Activated CD8-positive, alpha-beta memory T cell treated with anti-CD3 and anti-CD28 coated beads, Interleukin-2, amount 50 U/mL, for 4 hours (primary cell): Measurements from ENCODE around the gene NF1.
"Not testable (repeated sequence)": the region's sequence is repeated elsewhere in the genome, so short reads cannot be mapped to it uniquely, and the experiment has no call there.

Experiments
- DNase-seq: peaks from one replicate; pipeline ENCODE4 v3.0.0-alpha.2; 2020

Gene NF1, protein sequence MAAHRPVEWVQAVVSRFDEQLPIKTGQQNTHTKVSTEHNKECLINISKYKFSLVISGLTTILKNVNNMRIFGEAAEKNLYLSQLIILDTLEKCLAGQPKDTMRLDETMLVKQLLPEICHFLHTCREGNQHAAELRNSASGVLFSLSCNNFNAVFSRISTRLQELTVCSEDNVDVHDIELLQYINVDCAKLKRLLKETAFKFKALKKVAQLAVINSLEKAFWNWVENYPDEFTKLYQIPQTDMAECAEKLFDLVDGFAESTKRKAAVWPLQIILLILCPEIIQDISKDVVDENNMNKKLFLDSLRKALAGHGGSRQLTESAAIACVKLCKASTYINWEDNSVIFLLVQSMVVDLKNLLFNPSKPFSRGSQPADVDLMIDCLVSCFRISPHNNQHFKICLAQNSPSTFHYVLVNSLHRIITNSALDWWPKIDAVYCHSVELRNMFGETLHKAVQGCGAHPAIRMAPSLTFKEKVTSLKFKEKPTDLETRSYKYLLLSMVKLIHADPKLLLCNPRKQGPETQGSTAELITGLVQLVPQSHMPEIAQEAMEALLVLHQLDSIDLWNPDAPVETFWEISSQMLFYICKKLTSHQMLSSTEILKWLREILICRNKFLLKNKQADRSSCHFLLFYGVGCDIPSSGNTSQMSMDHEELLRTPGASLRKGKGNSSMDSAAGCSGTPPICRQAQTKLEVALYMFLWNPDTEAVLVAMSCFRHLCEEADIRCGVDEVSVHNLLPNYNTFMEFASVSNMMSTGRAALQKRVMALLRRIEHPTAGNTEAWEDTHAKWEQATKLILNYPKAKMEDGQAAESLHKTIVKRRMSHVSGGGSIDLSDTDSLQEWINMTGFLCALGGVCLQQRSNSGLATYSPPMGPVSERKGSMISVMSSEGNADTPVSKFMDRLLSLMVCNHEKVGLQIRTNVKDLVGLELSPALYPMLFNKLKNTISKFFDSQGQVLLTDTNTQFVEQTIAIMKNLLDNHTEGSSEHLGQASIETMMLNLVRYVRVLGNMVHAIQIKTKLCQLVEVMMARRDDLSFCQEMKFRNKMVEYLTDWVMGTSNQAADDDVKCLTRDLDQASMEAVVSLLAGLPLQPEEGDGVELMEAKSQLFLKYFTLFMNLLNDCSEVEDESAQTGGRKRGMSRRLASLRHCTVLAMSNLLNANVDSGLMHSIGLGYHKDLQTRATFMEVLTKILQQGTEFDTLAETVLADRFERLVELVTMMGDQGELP (N-terminal part only)

DNA sequence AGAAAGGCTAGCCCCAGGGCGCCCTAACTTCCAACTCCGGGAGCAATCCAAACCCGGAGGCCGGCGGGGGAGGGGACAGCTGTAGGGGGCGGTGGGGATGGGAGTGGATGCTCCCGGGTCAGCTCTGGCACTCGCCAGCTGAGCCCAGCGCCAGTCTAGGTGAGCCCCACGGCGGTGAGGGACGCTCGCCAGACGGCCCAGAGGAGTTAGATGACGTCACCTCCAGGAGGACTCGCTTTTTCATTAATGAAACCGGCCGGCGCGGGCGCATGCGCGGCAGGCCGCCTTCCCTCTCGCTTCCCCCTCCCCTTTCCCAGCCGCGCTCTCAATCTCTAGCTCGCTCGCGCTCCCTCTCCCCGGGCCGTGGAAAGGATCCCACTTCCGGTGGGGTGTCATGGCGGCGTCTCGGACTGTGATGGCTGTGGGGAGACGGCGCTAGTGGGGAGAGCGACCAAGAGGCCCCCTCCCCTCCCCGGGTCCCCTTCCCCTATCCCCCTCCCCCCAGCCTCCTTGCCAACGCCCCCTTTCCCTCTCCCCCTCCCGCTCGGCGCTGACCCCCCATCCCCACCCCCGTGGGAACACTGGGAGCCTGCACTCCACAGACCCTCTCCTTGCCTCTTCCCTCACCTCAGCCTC is at the start of gene NF1:
NF1 (plus strand) TSS at position 378 of the 636 bp plus-strand sequence. CDS start 333 bp downstream, outside the sequence.
- DNase-seq = peak; percentile 82

DNA sequence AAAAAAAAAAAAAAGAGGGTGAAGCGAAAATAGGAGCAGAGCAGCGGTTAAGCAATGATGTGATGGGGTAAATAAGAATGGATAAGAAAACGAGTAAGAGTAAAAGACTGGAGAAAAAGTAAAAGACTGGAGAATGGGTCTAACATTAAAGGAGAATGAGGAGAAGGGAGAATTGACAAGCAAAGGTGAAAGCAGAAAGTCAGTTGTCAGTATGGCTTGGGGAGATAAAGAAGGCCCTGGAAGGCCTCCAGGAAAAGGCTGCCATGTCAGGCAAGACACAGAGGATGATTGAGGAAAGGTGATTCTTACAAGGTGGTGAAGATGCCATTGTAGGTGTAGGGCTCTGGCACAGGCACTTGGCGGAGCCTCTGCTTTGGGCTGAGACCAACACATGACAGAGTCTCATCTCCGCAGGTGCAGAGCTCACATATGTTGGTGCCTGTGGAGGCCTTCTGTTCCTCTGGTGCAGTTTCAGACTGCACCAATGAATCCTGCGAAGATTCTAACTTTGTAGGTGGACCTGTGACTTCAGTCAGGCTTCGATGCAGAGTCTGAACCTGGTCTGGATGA is 47.8 kb upstream of the NF1 start:
- not testable (repeated sequence) for DNase-seq

DNA sequence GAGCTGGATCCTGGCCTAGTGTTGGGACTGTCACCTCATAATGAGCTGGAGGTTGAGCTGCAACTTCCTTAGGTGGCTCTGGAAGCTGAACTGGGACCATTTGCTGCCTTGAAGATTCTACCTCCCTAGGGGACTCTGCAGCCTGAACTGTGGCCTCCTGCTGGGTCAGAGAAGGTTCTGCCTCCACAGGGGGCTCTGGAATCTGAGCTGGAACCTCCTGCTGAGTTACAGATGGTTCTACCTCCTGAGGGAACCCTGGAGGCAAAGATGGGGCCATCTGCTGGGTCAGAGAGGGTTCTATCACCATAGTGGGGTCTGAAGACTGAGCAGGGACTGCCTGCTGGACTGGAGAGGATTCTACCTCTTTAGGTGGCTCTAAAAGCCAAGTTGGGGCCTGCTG is 46.6 kb upstream of the NF1 start:
- no peak for DNase-seq

DNA sequence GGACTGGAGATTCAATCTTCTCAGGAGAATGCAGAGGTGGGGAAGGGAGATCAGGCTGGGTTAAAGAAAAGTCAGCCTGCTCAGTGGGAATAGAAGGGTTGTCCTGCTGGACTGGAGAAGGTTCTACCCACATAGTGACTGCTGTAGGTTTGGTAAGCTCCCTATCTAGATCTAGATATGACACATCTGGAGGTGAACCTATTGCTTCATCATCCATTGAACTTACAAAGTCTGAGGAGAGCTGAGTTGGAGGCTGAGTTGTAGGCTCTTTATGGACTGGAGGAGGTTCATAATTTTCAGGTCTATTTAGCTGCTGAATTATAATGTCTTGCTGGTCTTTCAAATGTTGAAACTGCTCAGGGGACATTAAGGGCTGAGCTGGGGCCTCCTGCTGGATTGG is 46.0 kb upstream of the NF1 start:
- no peak for DNase-seq

DNA sequence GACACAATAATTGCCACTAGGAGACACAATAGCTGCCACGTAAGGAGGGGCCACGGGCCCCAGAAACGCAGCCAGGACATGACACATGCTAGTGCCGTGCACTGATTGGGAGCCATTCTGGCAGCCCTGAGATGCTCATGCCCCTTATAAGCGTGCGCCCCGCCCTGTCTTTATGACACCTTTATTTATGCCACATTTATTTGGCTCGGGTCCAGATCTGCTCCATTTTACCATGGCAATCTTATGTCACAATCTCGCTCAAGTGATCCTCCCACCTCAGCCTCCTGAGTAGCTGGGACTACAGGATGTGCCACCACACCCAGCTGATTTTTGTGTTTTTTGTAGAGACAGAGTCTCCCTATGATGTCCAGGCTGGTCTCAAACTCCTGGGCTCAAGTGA is 43.8 kb upstream of the NF1 start:
- no peak for DNase-seq

DNA sequence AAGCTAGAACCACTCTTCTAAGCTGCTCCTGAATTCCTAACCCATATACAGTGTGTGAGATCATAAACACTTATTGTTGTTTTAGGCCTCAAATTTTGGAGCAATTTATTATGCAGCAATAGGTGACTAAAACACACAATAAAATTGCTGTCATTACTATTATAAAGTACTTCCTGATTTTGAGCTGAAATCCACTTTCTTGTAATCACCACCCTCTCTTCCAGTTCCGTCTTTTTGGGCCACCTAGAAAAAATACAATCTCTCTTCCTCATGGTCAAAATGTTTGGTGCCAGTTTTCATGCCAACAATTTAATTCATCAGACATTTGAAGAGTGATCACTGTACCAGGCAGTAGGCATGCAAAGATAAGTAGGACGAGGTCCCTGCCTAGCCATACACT is 43.3 kb upstream of the NF1 start:
- no peak for DNase-seq

DNA sequence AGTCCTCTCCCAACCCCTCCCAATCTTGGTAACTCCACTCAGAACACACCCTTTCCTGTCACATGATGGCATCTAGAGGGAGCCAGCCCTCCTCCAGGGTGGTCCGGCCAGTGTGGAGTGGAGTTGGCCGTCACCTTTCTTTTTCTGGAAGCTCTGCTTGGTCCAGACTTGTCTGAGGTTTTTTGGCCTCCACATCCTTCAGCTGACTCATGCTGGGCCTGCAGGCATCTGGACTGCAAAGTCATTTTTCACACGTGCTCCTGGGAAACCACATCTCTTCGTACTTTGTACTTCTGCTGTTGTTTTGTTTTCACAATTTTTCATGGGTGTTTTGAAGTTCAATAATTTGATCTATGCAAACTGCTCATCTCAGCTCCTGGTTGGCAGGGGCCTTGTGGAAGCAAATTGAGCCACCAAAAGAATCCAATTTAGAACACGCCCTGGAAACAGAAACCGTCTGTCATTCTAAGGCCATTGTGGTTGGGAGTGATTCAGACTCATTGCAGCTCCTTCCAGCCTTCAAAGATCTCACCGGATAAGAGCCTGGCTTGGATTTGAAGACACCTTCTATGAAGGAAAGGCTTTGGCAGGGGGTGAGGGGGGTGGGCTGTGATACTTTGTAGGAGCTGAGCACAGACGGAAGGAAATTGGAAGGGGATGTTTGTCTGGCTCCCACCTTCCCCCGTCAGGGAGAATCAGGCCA is 42.4 kb upstream of the NF1 start:
- DNase-seq = no peak

DNA sequence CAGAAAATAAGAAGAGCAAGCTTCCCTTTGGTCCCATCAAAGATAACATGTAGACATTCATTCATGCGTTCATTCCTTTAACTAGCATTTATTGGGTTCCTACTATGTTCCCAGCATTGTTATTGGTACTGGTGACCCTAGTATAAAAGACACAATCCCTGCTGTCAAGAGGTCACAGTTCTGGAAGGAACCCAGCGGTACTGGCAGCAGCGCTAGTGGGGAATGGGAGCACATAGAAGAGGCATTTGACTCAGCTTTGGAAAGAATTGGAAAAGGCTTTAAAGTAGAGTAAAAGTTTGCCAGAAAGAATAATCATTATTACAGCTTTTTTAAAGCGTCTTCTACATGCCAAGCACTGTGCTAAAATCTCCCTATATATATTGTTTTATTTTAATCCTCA is 41.7 kb upstream of the NF1 start:
- DNase-seq = no peak

DNA sequence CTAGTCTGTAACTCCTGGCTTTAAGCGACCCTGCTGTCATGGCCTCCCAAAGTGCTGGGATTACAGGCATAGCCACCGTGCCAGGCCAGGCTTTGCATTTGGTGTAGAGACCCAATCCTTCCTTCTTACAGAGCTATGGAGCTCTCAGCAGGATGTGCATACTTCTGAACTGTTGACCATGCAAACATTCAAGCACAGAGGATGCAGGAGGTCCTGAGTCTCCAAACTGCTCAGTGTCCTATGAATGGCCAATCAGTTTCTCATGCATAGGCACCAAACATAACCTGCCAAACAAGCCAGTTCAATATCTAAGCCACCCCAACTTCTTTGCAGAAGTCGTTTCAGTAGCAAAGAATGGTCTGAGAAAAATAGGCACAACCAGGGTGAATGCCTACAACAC is 40.0 kb upstream of the NF1 start:
- DNase-seq = no peak

DNA sequence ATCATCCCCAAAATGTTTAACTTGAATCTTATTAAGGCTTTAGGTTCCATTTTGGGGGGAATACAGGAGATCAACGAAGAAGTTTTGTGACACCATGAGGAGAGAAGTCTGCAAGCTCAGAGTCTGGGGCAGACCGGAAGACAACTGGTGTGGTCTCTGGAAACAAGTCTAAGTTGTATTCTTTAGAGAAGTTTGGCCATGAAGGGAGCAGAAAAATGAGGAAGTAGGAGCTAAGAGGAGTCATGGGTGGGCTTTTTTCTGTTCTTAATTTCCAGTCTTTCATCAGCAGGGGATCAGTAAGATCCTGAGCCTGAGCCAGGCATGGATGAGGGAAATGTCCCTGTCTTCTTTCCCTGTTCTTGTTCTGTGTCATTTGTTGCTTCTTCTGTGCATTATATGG is 35.8 kb upstream of the NF1 start:
- DNase-seq = no peak

DNA sequence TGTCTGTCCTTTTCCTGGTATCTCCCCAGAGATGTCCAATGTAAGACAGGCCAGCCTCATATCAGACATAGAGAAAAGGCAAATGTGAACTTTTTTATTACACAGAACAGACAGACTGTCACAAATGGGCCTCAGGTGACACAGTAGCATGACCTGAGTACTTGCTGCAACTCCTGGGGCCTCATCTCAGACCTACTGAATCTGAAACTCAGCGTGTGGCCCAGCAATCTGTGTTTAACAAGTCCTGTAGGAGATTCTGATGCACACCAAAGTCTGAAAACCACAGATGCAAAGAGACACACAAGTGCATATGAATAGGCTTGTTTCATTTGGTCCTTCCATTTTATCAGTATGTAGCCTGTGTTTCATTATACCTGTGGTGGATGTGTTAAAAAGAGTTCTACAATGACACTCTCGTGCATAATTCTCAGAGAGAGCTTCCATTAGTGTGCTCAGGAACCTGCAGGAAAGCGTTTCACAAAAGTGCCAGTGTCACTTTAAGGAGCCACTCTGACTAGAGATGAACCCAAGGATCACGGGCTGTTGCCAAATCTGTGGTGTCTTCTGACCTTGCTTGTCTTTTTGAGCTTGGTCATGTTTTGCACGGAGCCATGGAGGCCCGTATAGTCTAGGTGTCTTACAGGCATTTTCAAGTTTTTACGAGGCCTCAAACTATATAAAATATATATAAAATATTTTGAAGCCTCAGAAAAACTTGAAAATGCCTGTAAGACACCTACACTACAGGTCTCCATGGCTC is 33.8 kb upstream of the NF1 start:
- DNase-seq = no peak

DNA sequence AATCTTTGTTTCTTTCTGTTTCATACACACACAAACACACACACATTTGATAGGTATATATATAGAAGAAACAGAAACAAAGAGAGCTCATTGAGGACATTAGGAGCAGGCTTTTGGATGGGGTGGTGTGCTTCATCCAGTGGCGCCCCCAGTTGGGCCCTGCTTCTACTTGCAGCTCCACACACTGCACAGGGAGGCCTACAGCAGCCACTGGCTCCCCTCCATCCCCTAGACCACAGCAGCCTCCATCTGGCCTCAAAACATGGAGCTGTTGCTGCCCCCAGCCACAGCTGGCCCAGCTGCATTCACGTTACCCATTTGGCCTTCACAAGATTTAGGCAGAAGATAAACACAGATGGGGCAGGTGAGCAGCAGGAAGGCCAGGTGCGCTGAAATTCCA is 33.1 kb upstream of the NF1 start:
- no peak for DNase-seq

DNA sequence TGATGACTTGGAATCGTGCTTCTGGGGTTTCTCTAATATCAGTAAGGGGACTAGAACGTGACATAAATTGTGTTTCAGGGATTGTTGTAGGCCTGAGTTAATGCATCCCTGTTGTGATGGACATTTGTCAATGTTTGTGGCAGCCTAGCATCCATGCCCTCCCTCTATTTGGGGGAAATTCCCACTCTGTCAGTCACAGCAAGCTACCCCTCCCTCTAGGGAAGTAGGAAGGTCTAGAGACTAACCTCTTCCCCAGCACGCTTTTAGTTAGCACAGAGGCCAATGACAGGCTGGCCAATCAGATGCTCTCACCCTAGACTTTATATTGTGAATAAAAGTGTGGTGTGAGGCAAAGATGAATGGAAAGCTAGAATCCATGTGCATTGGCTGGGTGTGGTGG is 32.4 kb upstream of the NF1 start:
- no peak for DNase-seq

DNA sequence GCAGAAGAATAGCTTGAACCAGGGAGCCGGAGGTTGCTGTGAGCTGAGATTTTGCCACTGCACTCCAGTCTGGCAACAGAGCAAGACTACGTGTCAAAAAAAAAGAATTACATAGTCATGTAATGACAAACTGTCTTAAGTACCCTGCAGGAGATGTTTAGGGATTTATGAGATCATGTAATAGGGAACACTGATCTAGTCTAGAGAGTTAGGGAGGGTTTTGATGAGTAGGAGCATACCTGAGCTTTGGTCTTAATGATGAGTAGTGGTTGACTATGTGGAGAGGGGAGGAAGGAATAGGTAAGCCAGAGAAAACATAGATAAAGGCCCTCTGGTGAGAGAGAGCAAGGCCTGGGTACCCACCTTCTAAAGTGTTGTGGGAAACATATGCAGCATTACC is 30.1 kb upstream of the NF1 start:
- no peak for DNase-seq

DNA sequence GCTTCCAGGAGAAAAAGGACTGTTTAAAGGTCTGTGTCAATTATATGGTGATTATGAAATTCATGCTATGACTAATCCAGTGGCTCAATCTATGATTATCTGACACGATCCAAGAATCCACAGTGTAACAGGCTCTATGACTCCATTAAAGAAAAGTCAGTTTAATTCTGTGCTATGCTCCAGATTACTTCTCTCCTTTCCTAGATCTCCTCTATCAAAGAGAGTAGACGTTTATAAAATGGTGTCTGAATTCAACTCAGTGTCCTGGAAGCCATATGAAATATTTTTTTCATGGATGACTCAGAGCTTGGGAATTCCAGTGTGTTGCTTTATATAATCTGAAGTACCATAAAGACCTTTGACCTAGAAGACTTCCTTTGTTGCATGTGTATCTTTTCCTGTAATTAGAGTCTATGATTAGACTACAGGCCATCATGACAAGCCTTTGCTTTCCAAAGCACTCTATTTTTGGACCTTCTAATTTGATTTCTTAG is 27.0 kb upstream of the NF1 start:
- DNase-seq = no peak

DNA sequence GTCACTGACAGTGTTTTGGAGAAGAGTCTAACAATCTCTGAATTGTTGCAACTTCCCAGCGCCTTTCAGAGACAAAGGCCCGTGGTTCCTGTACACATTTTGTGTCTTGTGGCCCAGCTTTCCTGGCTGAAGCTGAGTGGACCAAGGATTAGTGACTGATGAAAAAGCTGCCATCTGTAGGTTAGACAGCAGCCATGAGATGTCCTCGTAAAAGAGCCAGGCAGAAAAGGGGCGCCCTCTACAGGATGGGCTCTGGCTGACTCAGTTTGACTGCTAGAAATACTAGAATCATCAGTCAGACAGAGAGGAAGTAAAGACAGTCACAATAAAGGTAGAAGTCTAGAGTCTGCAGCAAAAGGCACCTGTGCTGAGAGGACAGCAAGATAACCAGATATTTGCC is 26.5 kb upstream of the NF1 start:
- peak; percentile 46 for DNase-seq

DNA sequence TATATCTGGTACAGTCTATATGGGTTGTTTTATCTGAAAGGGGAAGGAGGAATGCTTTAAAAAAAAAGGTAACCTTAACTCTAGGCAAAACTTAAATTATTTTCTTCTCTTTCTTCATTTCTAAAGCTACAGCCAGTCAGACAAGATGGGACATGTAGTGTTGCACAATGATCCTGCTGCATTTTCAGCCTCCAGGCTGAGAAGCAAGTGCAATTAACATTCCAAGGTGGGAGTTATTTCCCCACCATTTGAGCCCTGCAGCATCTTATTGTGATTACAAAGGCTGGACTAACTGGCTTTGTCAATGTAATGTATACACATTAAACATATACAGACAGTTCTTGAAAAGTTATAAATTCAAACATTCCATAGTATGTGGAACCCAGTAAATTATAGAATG is 22.6 kb upstream of the NF1 start:
- DNase-seq = no peak

DNA sequence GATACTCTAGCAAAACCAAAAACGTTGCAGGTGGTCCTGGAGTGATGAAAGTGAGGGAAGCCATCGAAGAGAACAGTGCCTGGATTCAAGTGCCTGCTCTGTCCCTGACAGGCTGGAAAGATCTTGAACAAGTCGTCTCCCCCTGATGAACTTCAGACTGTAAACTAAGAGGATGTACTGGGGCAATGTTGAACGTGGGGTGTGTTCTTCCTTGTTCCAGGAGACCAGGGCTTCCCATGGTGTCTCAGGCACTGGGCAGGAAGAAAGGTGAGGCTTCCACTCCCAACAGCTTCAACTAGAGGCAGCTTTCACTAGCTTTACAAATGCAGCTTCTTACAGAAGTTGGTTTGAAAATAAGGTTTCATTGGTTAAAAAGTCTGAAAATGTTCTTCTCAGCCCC is 21.4 kb upstream of the NF1 start:
- DNase-seq = no peak

DNA sequence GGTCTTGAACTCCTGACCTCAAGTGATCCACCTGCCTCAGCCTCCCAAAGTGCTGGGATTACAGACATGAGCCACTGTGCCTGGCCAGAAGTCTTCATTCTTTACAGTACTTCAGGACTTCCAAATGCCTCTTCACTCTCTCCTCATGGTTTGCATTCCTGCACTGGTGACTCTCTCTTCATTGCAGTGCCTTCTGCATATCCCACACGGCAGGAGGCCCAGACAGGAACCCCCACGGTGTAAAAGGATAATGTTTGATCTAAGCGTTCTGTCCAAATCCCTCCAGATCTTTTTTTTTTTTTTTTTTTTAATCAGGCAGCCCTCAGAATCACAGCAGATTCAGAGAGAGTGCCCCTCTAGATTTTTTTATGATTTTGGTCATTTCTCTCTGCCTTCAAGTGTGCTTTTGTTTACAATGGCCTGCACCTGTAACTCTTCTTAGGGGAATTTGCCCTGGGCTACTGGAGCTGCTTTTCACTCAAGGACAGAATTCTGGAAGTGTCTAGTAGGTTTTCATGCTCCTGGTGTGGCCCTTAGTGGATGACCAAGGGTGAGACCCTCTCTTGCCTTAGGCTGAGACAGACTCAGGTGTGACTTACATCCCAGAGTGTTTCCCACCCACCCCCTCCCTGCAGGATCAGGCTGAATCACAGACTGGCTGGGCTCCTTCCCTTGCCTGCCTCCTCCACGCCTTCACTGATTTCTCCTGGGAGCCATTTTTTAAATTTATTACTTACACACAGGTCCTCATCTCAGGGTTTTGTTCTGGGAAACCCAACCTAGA is 19.8 kb upstream of the NF1 start:
- DNase-seq = no peak

DNA sequence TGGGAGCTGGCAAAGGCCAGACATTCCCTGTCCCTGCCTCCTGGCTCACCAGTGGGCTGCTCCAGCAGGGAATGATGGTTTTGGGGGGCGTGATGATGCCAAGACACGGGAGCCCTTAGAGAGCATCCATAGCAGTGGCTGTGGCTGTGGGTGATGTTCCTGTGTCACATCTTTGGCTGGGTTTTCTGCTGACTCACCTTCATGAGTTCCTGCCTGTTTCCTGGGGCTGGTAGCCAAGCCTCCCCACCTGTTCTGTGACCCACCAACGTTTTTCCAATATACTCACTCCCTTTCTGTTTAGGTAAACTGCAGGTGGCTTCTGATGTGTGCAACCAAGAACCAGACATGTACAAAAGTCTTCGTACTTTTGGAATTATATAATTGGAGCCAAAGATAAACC is 16.5 kb upstream of the NF1 start:
- no peak for DNase-seq
